Measurements from ENCODE around the gene RBM26. TPM values are rescaled to one million over a fixed set of nuclear protein-coding genes. Genes with fewer than 3 reads are reported as not detected.

RBM26 gene
- total and polyA plus RNA-seq, 2 donors (not counting 1 experiment from before 2014, with no cell fraction given), result 19.9 to 20.3 TPM

GRCh38 chr13:79393564-79394249 is 12.3 kb downstream of the RBM26 start:
- no peak for TF ChIP-seq EZH2 (IDR thresholded peaks at IDR 0.05; ENCODE audit: low read length, missing control alignments)
- TF ChIP-seq, protein P1, sequence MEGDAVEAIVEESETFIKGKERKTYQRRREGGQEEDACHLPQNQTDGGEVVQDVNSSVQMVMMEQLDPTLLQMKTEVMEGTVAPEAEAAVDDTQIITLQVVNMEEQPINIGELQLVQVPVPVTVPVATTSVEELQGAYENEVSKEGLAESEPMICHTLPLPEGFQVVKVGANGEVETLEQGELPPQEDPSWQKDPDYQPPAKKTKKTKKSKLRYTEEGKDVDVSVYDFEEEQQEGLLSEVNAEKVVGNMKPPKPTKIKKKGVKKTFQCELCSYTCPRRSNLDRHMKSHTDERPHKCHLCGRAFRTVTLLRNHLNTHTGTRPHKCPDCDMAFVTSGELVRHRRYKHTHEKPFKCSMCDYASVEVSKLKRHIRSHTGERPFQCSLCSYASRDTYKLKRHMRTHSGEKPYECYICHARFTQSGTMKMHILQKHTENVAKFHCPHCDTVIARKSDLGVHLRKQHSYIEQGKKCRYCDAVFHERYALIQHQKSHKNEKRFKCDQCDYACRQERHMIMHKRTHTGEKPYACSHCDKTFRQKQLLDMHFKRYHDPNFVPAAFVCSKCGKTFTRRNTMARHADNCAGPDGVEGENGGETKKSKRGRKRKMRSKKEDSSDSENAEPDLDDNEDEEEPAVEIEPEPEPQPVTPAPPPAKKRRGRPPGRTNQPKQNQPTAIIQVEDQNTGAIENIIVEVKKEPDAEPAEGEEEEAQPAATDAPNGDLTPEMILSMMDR (conservative IDR thresholded peaks at IDR 0.05 in 1 of 2, IDR thresholded peaks at IDR 0.05 in 1 of 2; ENCODE audit: low read depth in 1 of 2, low read length in 2 of 2), result no peak
- no peak overlapping the region for H2AFZ ChIP-seq (ENCODE audit: low read length)
- no peak overlapping the region for H3K4me2 ChIP-seq (ENCODE audit: extremely low read depth, insufficient read depth, low read length)
- H3K9me3 ChIP-seq (ENCODE audit: control insufficient read depth, insufficient read depth, low read depth, low read length), result no peaks in the 10 kb centered on the region
- H4K20me1 ChIP-seq (ENCODE audit: control insufficient read depth, extremely low read depth, insufficient read depth, low read length), result peaks cover 2% of the 10 kb centered on the region
- no peak overlapping the region for H3K4me3 ChIP-seq (replicated peaks in 1 of 4; ENCODE audit: control extremely low read depth in 1 of 4, insufficient read depth in 1 of 4, low read depth in 3 of 4, low read length in 4 of 4)
- H3K79me2 ChIP-seq (ENCODE audit: control insufficient read depth, insufficient read depth, low read length), result peaks cover 74% of the 10 kb centered on the region
- no peak overlapping the region for H3K27ac ChIP-seq (ENCODE audit: insufficient read depth, low read length)
- no peaks in the 10 kb centered on the region for H3K27me3 ChIP-seq (ENCODE audit: control insufficient read depth, insufficient read depth, low read length)
- H3K9ac ChIP-seq (ENCODE audit: insufficient read depth, low read length), result no peak overlapping the region
- no peak for DNase-seq (ENCODE audit: low read depth in 2 of 2)
- H3K4me1 ChIP-seq (ENCODE audit: control insufficient read depth, extremely low read depth, insufficient read depth, low read length), result no peaks in the 10 kb centered on the region
- no peaks in the 10 kb centered on the region for H3K36me3 ChIP-seq (ENCODE audit: control insufficient read depth, insufficient read depth, low read length)

DNA sequence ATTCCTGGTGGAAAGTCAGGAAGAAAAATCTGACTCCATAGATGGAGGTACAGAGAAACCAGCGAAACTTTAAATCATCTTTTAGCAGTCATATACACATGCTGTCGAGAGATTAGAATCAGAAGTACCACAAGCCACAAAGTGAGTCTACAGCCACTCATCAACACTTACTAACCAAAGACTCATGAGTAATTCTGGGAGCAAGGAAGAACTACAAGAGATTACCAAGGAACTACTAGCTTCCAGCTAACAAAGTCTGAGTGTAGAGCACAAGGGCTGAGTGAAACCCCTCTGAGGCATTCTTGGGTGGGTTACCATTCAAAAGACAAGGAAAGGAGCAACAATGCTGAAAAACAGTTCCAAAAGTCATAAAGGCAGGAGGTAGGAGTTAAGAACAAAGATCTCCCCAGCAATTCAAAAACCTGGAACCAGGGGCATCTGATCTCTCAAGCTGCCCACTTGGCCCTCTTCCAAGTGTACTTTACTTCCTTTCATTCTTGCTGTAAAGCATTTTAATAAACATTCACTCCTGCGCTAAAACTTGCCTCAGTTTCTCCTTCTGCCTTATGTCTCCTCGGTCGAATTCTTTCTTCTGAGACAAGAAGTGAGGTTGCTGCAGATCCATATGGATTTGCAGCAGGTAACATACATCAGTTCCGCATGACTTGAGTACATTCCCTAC is 13.0 kb downstream of the RBM26 start:
- Histone ChIP-seq H4K20me1 (ENCODE audit: control insufficient read depth, extremely low read depth, insufficient read depth, low read length) (peaks cover 2% of the 10 kb centered on the region), H3K9me3 (ENCODE audit: control insufficient read depth, insufficient read depth, low read depth, low read length) (no peaks in the 10 kb centered on the region), H3K4me1 (ENCODE audit: control insufficient read depth, extremely low read depth, insufficient read depth, low read length) (no peaks in the 10 kb centered on the region), H3K9ac (ENCODE audit: insufficient read depth, low read length) (no peak overlapping the region), H3K4me2 (ENCODE audit: extremely low read depth, insufficient read depth, low read length) (no peak overlapping the region), H2AFZ (ENCODE audit: low read length) (no peak overlapping the region), H3K4me3 (replicated peaks in 1 of 4; ENCODE audit: control extremely low read depth in 1 of 4, insufficient read depth in 1 of 4, low read depth in 3 of 4, low read length in 4 of 4) (no peak overlapping the region), H3K27ac (ENCODE audit: insufficient read depth, low read length) (no peak overlapping the region), H3K79me2 (ENCODE audit: control insufficient read depth, insufficient read depth, low read length) (peaks cover 75% of the 10 kb centered on the region), H3K36me3 (ENCODE audit: control insufficient read depth, insufficient read depth, low read length) (no peaks in the 10 kb centered on the region), H3K27me3 (ENCODE audit: control insufficient read depth, insufficient read depth, low read length) (no peaks in the 10 kb centered on the region)
- TF ChIP-seq, protein P1 (conservative IDR thresholded peaks at IDR 0.05 in 1 of 2, IDR thresholded peaks at IDR 0.05 in 1 of 2; ENCODE audit: low read depth in 1 of 2, low read length in 2 of 2), result no peak
- TF ChIP-seq EZH2 (IDR thresholded peaks at IDR 0.05; ENCODE audit: low read length, missing control alignments), result no peak
- DNase-seq (ENCODE audit: low read depth in 2 of 2), result peak; percentile 17 to 92

- Histone ChIP-seq H3K4me1 (ENCODE audit: control insufficient read depth, extremely low read depth, insufficient read depth, low read length) (no peaks in the 10 kb centered on the region), H3K27me3 (ENCODE audit: control insufficient read depth, insufficient read depth, low read length) (no peaks in the 10 kb centered on the region), H3K27ac (ENCODE audit: insufficient read depth, low read length) (no peak overlapping the region), H3K4me3 (replicated peaks in 1 of 4; ENCODE audit: control extremely low read depth in 1 of 4, insufficient read depth in 1 of 4, low read depth in 3 of 4, low read length in 4 of 4) (no peak overlapping the region), H4K20me1 (ENCODE audit: control insufficient read depth, extremely low read depth, insufficient read depth, low read length) (peaks cover 2% of the 10 kb centered on the region), H3K9ac (ENCODE audit: insufficient read depth, low read length) (no peak overlapping the region), H3K79me2 (ENCODE audit: control insufficient read depth, insufficient read depth, low read length) (peaks cover 76% of the 10 kb centered on the region), H3K4me2 (ENCODE audit: extremely low read depth, insufficient read depth, low read length) (no peak overlapping the region), H2AFZ (ENCODE audit: low read length) (no peak overlapping the region), H3K9me3 (ENCODE audit: control insufficient read depth, insufficient read depth, low read depth, low read length) (no peaks in the 10 kb centered on the region), H3K36me3 (ENCODE audit: control insufficient read depth, insufficient read depth, low read length) (no peaks in the 10 kb centered on the region)
- TF ChIP-seq EZH2 (IDR thresholded peaks at IDR 0.05; ENCODE audit: low read length, missing control alignments), result no peak
- TF ChIP-seq, protein P1 (conservative IDR thresholded peaks at IDR 0.05 in 1 of 2, IDR thresholded peaks at IDR 0.05 in 1 of 2; ENCODE audit: low read depth in 1 of 2, low read length in 2 of 2), result no peak
- DNase-seq (ENCODE audit: low read depth in 2 of 2), result no peak
Measured at GRCh38 chr13:79389026-79389425, 17.0 kb downstream of the RBM26 start.

Data from fibroblast of lung (primary cell).